Left colon (tissue), 2 donors: Measurements from ENCODE around the gene STX17. TPM values are rescaled to one million over a fixed set of nuclear protein-coding genes. Genes with fewer than 3 reads are reported as not detected.

Experiments used
- ATAC-seq: fragments of 200-7000 bp; cut with Tn5 transposase; one replicate; pipeline ENCODE4 v1.9.1; 2020; ENCODE audit warnings: mild to moderate bottlenecking, moderate library complexity
- DNase-seq, 2 donors: peaks; one replicate each; pipeline ENCODE4 v3.0.0-alpha.2; 2020
- intact Hi-C, 2 donors: fragments of 100-400 bp; cut with DNase I in 1 of 2; cut with micrococcal nuclease in 1 of 2; formaldehyde crosslinking; loops; one replicate each; pipeline versions ENCODE4 v1.11.2 to v1.14.0; 2022; cut with DNase I, micrococcal nuclease
- total RNA-seq, 2 donors: library from RNA; stranded (reverse); fragmentation: NEBNext Ultra II Directional; extraction: Animal tissue kit (Norgen Biotek cat#: 25700); gene quantifications; one replicate each; pipeline ENCODE4 v1.2.1, GENCODE V29; 2021
- donor health status: DM: no; HTN: no; CAD: no.
- donor health status: DM: yes; HTN: yes; CAD: no.

Gene STX17
- total RNA-seq, 2 donors from 2014 or later = 32.2 to 36.6 TPM

DNA sequence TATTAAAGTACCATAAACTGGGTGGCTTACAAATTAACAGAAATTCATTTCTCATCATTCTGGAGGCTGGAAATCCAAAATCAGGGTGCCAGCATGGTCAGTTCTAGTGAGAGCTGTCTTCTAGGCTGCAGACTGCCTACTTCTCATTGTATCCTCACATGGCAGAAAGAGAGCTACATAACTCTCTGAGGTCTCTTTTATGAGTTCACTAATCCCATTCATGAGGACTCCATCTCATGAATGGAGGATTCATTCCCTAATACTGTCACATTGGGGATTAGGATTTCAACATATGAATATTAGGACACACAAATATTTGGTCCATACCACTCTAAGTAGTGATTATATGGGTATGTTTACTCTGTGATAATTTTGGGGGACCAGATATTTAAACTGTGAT is 108.4 kb downstream of the STX17 start:
- no peak for ATAC-seq
- intact Hi-C loops = loop anchor here in 1 of 2 donors (10.0 kb wide), 1 partner anchor 200 kb away; no protein-coding TSS in a partner anchor
- DNase-seq = no peak

DNA sequence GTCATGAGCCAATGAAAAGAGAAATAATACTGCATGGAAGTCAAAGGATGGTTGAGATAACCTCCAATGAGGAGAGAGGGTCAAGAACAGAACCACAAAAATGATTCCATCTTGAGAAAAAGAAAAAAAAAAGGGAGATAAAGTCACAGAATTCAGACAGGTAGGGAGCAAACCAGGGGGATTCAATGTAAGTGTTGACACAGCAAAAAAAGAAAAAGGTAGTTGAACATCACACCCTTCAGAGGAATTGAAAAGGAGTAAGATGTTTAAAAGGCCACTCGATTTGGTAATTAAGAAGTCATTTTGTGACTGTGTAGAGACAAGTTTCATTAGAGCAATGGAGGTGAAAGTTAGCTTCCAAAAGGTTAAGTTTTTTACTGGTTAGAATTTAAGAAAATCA is 113.1 kb downstream of the STX17 start:
- ATAC-seq (no peak), DNase-seq (no peak)
- intact Hi-C loops = loop anchor here in 1 of 2 donors (10.0 kb wide), 1 partner anchor 205 kb away; no protein-coding TSS in a partner anchor

Other genes starting within 250 kb of the STX17 start
- 1 to 10 TPM in 1 of 2 donors, under 1 TPM in 1; 0.61 to 3.8 TPM for gene NR4A3, start 84.8 kb upstream of the STX17 start, total RNA-seq
- gene ERP44, start 192.3 kb downstream of the STX17 start, total RNA-seq = 10 to 100 TPM; 24.0 to 27.7 TPM
- gene INVS, start 192.6 kb downstream of the STX17 start, total RNA-seq = 10 to 100 TPM; 10.7 to 14.6 TPM